Gastrocnemius medialis (tissue), 4 donors: Measurements from ENCODE around the gene CERS6. TPM values are rescaled to one million over a fixed set of nuclear protein-coding genes. Genes with fewer than 3 reads are reported as not detected.
A peak's percentile ranks its signal among the peaks of the same experiment; 100 is the strongest.

ENCODE experiments used
- ATAC-seq, 2 donors: fragments of 150-250 bp; one replicate each; pipeline ENCODE4 v1.9.1; 2016
- DNase-seq, 2 donors: peaks; one replicate each; pipeline ENCODE4 v3.0.0-alpha.2; 2019
- H3K27ac ChIP-seq, 4 donors: fragments of 200-600 bp; sonication (generic); 1 replicate in 1 of 4; 2 replicates in 3 of 4; pipeline ENCODE4 v1.5.1; 2016 to 2018; ENCODE audit warnings: mild to moderate bottlenecking in 2 of 4, moderate library complexity in 1 of 4
- H3K27me3 ChIP-seq, 3 donors: fragments of 200-600 bp; sonication (generic) in 2 of 3; 1 replicate in 1 of 3; 2 replicates in 2 of 3; pipeline versions ENCODE4 v1.5.1 to v1.6.0; 2016 to 2019; ENCODE audit warnings: mild to moderate bottlenecking in 1 of 3, moderate library complexity in 1 of 3
- H3K36me3 ChIP-seq, 2 donors: fragments of 200-600 bp; sonication (generic) in 1 of 2; one replicate each; pipeline ENCODE4 v1.5.1; 2017 to 2018
- H3K4me1 ChIP-seq, 2 donors: fragments of 200-600 bp; sonication (generic) in 1 of 2; one replicate each; pipeline ENCODE4 v1.5.1; 2016 to 2017; ENCODE audit warnings: mild to moderate bottlenecking in 2 of 2
- H3K4me3 ChIP-seq, 4 donors: fragments of 200-600 bp; sonication (generic) in 3 of 4; 1 replicate in 1 of 4; 2 replicates in 3 of 4; pipeline ENCODE4 v1.5.1; 2016 to 2019; ENCODE audit warnings: mild to moderate bottlenecking in 2 of 4
- H3K9me3 ChIP-seq, 3 donors: fragments of 200-600 bp; sonication (generic) in 2 of 3; 1 replicate in 1 of 3; 2 replicates in 2 of 3; pipeline ENCODE4 v1.5.1; 2016 to 2019
- POLR2A ChIP-seq, 2 donors: fragments of 450-650 bp; IDR thresholded peaks; one replicate each; pipeline ENCODE4 v1.6.1; 2017; ENCODE audit warnings: antibody characterized with exemption in 2 of 2, mild to moderate bottlenecking in 2 of 2, moderate library complexity in 2 of 2
- in situ Hi-C, 4 donors: fragments of 200-750 bp; cut with MboI; loops; one replicate each; pipeline versions ENCODE4 v1.15.0 to v1.8.0; 2017; ENCODE audit warnings: low sequenced_read_pairs in 4 of 4
- intact Hi-C: fragments of 100-400 bp; cut with DNase I; formaldehyde crosslinking; loops from one replicate; pipeline ENCODE4 v1.15.1; 2023; ENCODE audit warnings: low total_unique reads
- total RNA-seq, 4 donors: library from RNA; depleted of rRNA; stranded (reverse); fragments of >200 nt; gene quantifications; one replicate each; pipeline versions ENCODE4 v1.1.0 to v1.2.3, GENCODE V29; 2016
- TF ChIP-seq, protein P1 (sequence below), 5 experiments: fragments of 450-650 bp in 3 of 5; fragments of 200-600 bp in 2 of 5; sonication (generic) in 2 of 5; IDR thresholded peaks in 4 of 5; conservative IDR thresholded peaks in 1 of 5; 1 replicate in 4 of 5; 2 replicates in 1 of 5; pipeline ENCODE4 v1.5.1; 2016 to 2019; ENCODE audit warnings: antibody characterized with exemption in 5 of 5, mild to moderate bottlenecking in 3 of 5, moderate library complexity in 3 of 5

Gene CERS6
- total RNA-seq, 4 donors from 2014 or later: 11.9 to 18.0 (median 14.7) TPM

DNA sequence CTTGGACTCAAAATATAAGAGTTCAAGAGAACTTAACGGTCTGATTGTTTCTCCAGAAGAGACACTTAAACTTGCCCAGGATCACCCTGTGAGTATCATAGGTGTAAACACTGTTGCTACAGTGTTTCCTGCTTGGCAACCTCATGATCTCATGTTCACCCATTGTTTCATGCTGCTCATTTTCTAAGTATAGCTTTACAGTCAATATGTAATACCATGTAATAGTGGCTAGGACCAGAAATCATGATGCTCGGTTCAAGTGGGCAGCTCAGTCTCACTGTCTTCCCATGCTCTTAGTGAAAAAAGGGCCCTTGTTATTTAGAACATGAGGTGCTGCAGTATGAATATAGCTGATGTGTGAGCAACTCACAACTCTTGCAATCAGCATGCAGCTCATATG lies 157.5 kb downstream of the CERS6 start:
- intact Hi-C loops: no loop called here
- TF ChIP-seq POLR2A (IDR thresholded peaks at IDR 0.05): no peak
- TF ChIP-seq, protein P1, sequence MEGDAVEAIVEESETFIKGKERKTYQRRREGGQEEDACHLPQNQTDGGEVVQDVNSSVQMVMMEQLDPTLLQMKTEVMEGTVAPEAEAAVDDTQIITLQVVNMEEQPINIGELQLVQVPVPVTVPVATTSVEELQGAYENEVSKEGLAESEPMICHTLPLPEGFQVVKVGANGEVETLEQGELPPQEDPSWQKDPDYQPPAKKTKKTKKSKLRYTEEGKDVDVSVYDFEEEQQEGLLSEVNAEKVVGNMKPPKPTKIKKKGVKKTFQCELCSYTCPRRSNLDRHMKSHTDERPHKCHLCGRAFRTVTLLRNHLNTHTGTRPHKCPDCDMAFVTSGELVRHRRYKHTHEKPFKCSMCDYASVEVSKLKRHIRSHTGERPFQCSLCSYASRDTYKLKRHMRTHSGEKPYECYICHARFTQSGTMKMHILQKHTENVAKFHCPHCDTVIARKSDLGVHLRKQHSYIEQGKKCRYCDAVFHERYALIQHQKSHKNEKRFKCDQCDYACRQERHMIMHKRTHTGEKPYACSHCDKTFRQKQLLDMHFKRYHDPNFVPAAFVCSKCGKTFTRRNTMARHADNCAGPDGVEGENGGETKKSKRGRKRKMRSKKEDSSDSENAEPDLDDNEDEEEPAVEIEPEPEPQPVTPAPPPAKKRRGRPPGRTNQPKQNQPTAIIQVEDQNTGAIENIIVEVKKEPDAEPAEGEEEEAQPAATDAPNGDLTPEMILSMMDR (IDR thresholded peaks at IDR 0.05 in 4 of 5, conservative IDR thresholded peaks at IDR 0.05 in 1 of 5): no peak
- ATAC-seq: peak; percentile 36 to 61

DNA sequence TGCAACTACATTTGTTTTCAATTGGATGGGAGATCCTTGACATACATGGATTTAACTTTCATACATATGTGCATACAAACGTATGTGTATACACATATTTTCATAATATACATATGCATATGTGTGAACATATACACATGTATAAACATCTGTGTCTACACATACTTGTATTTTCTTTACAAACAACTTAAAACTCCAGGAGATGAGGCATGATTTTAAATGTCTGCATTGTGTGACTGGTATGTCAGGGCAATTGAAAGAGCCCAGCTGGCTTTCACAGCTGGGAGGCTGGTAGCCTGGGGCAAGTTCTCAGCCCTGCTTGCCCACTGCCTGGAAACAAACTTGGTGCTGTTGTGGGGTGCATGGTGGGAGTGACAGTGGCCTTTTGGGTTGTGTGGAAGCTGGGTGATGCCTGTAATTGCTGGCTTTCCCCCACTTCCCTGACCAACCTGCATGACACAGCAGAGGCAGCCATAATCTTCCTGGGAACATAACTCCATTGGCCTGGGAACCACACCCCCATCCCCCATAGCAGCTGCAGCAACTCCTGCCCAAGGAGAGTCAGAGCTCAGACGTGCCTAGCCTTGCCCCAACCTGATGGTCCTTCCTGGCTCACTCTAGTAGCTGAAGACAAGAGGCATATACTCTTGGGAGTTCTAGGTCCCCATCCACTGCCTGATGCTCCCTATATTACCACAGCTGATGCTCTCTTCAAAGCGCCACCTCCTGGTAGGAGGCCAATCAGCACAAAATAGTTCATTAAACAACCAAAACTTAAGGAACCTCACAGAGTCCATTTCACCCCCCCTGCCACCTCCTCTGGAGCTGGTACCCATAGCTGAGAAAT lies 158.3 kb downstream of the CERS6 start:
- Histone ChIP-seq H3K36me3 (no peaks in the 10 kb centered on the region), H3K9me3 (no peaks in the 10 kb centered on the region), H3K27me3 (no peaks in the 10 kb centered on the region), H3K4me1 (peaks cover 10 to 16% of the 10 kb centered on the region in 2 donors), H3K4me3 (no peak overlapping the region), H3K27ac (no peak overlapping the region)
- intact Hi-C loops: no loop called here
- TF ChIP-seq, protein P1 (IDR thresholded peaks at IDR 0.05 in 4 of 5, conservative IDR thresholded peaks at IDR 0.05 in 1 of 5): no peak
- no peak for TF ChIP-seq POLR2A (IDR thresholded peaks at IDR 0.05)
- ATAC-seq (no peak), DNase-seq (no peak)
- in situ Hi-C loops: no loop called here

More for the DNA sequence above, 157.5 kb downstream of the CERS6 start:
- in situ Hi-C loops: no loop called here
- Histone ChIP-seq H3K9me3 (no peaks in the 10 kb centered on the region), H3K4me3 (no peak overlapping the region), H3K27me3 (no peaks in the 10 kb centered on the region), H3K4me1 (peaks cover 10 to 16% of the 10 kb centered on the region in 2 donors), H3K27ac (no peak overlapping the region), H3K36me3 (no peaks in the 10 kb centered on the region)
- no peak for DNase-seq

DNA sequence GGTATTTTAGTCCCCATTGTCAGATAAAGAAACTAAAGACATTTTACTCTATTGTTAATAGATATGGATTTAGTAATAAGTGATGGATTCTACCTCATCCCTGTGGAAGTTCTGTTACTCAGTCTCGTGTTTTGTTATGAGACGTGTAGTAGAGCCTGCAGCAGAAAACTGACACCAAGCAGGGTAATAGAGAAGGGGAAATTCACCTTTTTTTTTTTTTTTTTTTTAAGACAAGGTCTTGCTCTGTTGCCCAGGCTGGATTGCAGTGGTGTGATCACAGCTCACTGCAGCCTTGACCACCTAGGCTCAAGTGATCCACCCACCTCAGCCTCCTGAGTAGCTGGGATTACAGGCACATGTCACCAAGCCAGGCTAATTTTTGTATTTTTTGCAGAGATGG lies 164.5 kb downstream of the CERS6 start:
- ATAC-seq (no peak), DNase-seq (no peak)
- TF ChIP-seq POLR2A (IDR thresholded peaks at IDR 0.05): no peak
- TF ChIP-seq, protein P1 (IDR thresholded peaks at IDR 0.05 in 4 of 5, conservative IDR thresholded peaks at IDR 0.05 in 1 of 5): no peak
- Histone ChIP-seq H3K27ac (no peak overlapping the region), H3K27me3 (no peaks in the 10 kb centered on the region), H3K4me1 (no peaks in the 10 kb centered on the region), H3K4me3 (no peak overlapping the region), H3K36me3 (no peaks in the 10 kb centered on the region), H3K9me3 (no peaks in the 10 kb centered on the region)
- in situ Hi-C loops: no loop called here
- intact Hi-C loops: no loop called here

DNA sequence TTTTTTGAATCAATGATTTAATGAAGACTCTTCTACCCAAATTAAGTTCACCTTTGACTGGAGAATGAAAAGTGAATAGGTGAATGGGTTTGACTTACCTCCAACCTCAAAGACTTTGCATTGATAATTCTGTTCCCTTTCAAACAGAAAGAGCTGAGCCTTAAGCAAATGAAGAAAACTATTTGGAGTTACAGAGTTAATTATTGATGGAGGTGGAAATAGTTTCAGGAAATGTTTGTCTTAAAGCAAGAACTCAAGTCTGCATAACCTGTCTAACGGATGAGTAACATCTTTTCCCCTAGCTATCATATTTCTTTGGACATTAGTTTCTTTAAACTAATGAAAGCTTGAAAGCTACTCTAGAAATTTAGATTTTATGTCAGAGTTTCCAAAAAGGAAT lies 166.5 kb downstream of the CERS6 start:
- in situ Hi-C loops: no loop called here
- no peaks in the 10 kb centered on the region for H3K9me3 ChIP-seq
- no peak overlapping the region for H3K4me3 ChIP-seq
- no peak for DNase-seq
- ATAC-seq: no peak
- H3K4me1 ChIP-seq: peaks cover 0 to 4% of the 10 kb centered on the region in 2 donors
- intact Hi-C loops: no loop called here
- TF ChIP-seq, protein P1 (IDR thresholded peaks at IDR 0.05 in 4 of 5, conservative IDR thresholded peaks at IDR 0.05 in 1 of 5): no peak
- TF ChIP-seq POLR2A (IDR thresholded peaks at IDR 0.05): no peak
- H3K36me3 ChIP-seq: no peaks in the 10 kb centered on the region
- H3K27me3 ChIP-seq: no peaks in the 10 kb centered on the region
- H3K27ac ChIP-seq: no peak overlapping the region
